Measurements from ENCODE around the gene GRIN2A.

- no peak for TF ChIP-seq POLR2AphosphoS5 (IDR thresholded peaks at IDR 0.05)
- no peak for TF ChIP-seq CTCF (IDR thresholded peaks at IDR 0.05 in 8 of 11, conservative IDR thresholded peaks at IDR 0.05 in 3 of 11)
These were observed 79.1 kb downstream of the GRIN2A start for GRCh38 chr16:10103118-10103517.

All from spleen (tissue), 7 donors.